Measurements from ENCODE around the gene BAIAP2L1.
"Not testable (repeated sequence)": the region's sequence is repeated elsewhere in the genome, so short reads cannot be mapped to it uniquely, and the experiment has no call there.

BAIAP2L1 gene

GRCh38 chr7:98399462-98399861, 1.4 kb downstream of the BAIAP2L1 start:
- DNase-seq (ENCODE audit: low read depth), result no peak

- DNase-seq (ENCODE audit: low read depth), result no peak
These were observed 2.1 kb downstream of the BAIAP2L1 start for GRCh38 chr7:98398567-98399372.

GRCh38 chr7:98396768-98397167, 4.1 kb downstream of the BAIAP2L1 start:
- DNase-seq (ENCODE audit: low read depth), result no peak

GRCh38 chr7:98395951-98396350, 4.9 kb downstream of the BAIAP2L1 start:
- DNase-seq (ENCODE audit: low read depth), result no peak

GRCh38 chr7:98395481-98395880, 5.4 kb downstream of the BAIAP2L1 start:
- DNase-seq (ENCODE audit: low read depth), result no peak

- DNase-seq (ENCODE audit: low read depth), result no peak
These were observed 6.5 kb downstream of the BAIAP2L1 start for GRCh38 chr7:98394377-98394836.

- no peak for DNase-seq (ENCODE audit: low read depth)
These were observed 13.2 kb downstream of the BAIAP2L1 start for GRCh38 chr7:98387544-98388226.

GRCh38 chr7:98387131-98387530, 13.8 kb downstream of the BAIAP2L1 start:
- no peak for DNase-seq (ENCODE audit: low read depth)

GRCh38 chr7:98385532-98385931, 15.4 kb downstream of the BAIAP2L1 start:
- not testable (repeated sequence) for DNase-seq (ENCODE audit: low read depth)

GRCh38 chr7:98378210-98378819, 22.6 kb downstream of the BAIAP2L1 start:
- no peak for DNase-seq (ENCODE audit: low read depth)

GRCh38 chr7:98376711-98377110, 24.2 kb downstream of the BAIAP2L1 start:
- no peak for DNase-seq (ENCODE audit: low read depth)

- DNase-seq (ENCODE audit: low read depth), result no peak
These were observed 25.2 kb downstream of the BAIAP2L1 start for GRCh38 chr7:98375664-98376063.

GRCh38 chr7:98374285-98374680, 26.6 kb downstream of the BAIAP2L1 start:
- DNase-seq (ENCODE audit: low read depth), result no peak

- no peak for DNase-seq (ENCODE audit: low read depth)
These were observed 27.9 kb downstream of the BAIAP2L1 start for GRCh38 chr7:98372993-98373392.

GRCh38 chr7:98369726-98370125, 31.2 kb downstream of the BAIAP2L1 start:
- no peak for DNase-seq (ENCODE audit: low read depth)

- DNase-seq (ENCODE audit: low read depth), result no peak
These were observed 32.2 kb downstream of the BAIAP2L1 start for GRCh38 chr7:98368716-98369115.

GRCh38 chr7:98366562-98366938, 34.3 kb downstream of the BAIAP2L1 start:
- DNase-seq (ENCODE audit: low read depth), result no peak

- no peak for DNase-seq (ENCODE audit: low read depth)
These were observed 34.9 kb downstream of the BAIAP2L1 start for GRCh38 chr7:98365863-98366561.

- DNase-seq (ENCODE audit: low read depth), result no peak
These were observed 36.7 kb downstream of the BAIAP2L1 start for GRCh38 chr7:98364220-98364619.

GRCh38 chr7:98362517-98362916, 38.4 kb downstream of the BAIAP2L1 start:
- no peak for DNase-seq (ENCODE audit: low read depth)

GRCh38 chr7:98360221-98361130, 40.4 kb downstream of the BAIAP2L1 start:
- no peak for DNase-seq (ENCODE audit: low read depth)

Measured in activated T-helper 9 cell treated with anti-CD3 and anti-CD28 coated beads, Interleukin-2, amount 50 U/mL, for 16 hours (primary cell).